GM15510 (cell line): ENCODE results near the gene NDUFS2.

Source experiments
- POLR2A ChIP-seq: IDR thresholded peaks from 3 replicates; pipeline ENCODE4 v1.6.1; 2011; ENCODE audit warnings: borderline replicate concordance; ENCODE audit not compliant: insufficient read length; ENCODE audit errors: extremely low read depth

The NDUFS2 gene

DNA sequence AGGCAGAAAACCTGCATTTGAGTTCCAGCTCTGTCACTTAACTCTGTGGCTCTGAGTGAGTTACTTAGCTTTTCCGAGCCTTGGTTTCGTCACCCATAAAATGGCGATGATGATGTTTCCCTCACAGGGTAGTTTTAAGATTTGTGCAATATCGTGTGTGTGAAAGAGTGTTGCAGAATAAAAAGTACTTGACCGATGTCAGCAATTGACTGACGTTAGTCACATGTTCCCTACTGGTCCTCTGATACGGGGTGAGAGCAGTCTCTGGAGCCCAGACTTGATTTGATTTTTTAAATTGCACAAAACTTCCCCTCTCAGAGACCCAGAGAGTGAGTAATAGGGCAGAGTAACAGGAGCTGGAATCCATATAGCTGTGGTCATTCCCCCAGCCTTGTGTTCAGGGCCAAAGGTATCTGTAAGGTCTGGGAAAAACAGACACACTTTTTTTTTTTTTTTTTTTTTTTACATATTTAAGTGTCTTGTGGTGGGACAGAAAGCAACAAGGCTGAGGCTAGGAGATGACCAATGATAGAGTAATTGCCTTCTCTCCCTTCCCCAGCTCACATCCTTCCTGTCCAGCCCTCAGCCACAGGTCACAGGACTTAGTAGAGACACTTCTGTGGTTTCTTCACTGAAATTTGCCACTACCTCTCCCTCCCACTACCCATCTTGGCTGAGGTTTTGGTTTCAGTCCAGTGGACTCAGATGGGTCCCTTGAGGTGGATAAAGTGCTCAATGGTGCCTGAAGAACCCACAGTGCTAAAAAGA, 15.0 kb downstream of the NDUFS2 start:
- TF ChIP-seq POLR2A: no peak

DNA sequence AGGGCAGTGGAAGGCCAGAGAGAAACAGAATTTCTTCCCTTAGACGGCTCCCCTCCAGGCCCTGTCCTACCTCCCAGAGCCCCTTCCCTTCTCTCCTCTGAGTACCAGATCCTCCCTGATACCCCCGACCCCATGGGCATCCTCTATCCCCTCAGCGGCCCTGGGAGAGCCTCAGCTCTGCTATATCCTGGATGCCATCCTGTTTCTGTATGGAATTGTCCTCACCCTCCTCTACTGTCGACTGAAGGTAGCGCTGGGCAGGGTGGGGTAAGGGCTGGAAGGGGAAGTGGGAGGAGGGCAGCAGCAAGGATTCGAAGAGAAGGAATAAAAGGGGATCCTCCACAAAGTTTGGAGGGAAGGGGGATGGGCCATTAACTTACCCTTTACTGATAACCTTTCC, 15.7 kb downstream of the NDUFS2 start:
- no peak for TF ChIP-seq POLR2A

DNA sequence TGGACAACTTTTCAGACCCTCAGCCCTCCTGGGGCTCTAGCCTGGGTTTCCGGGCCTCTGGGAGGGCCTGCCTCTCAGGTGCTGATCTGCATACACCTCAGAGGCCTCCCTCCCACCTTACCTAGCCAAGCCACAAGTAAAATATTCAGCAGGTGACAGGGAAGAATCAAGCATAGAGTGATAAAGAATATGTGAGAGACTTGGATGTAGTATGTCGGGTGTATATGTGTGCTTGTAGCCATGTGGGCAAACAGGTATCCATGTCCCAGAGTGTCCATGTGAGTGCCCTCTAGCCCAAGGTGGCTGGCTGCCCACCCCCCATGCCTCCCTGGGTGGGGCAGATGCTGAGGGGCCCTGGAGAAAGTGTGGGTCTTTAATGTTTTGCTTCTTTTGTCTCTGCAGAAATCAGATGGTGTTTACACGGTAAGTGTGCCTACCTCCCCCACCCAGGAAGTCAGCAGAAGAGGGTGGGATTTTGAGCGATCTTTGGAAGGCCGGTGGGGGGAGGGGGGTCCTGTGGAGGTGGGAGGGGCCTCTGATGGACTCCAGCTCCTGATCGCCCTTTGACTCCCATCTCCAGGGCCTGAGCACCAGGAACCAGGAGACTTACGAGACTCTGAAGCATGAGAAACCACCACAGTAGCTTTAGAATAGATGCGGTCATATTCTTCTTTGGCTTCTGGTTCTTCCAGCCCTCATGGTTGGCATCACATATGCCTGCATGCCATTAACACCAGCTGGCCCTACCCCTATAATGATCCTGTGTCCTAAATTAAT, 16.3 kb downstream of the NDUFS2 start:
- no peak for TF ChIP-seq POLR2A

DNA sequence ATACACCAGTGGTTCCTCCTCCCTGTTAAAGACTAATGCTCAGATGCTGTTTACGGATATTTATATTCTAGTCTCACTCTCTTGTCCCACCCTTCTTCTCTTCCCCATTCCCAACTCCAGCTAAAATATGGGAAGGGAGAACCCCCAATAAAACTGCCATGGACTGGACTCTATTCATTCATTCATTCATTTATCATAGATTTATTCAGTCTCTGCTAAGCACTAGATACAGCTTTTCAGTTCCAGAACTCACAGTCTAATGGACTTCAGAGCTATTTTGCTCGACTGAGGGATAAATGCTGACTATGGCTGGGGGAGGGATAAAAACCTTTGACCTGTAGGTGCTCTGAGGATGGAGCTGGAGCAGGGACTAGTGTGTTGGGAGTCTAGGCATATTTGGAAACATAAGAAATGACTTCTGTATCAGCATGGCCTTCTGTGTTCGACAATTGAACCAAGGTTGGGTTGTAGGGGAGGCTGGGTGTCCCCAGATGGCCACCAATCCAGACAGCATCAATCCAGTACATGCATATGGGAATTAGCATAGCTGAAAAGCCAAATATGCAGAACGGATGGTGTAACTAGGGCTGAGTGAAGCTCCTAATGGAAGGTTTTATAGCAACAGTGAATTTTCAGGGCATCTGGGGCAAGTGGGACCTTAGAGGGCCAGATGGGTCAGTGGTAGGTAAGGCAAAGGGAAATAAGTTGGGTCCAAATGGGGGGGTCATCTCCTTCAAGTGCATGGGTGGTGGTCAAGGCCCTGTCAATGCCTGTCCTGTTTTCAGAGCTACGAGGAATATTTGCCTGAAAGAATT, 17.1 kb downstream of the NDUFS2 start:
- TF ChIP-seq POLR2A: no peak

DNA sequence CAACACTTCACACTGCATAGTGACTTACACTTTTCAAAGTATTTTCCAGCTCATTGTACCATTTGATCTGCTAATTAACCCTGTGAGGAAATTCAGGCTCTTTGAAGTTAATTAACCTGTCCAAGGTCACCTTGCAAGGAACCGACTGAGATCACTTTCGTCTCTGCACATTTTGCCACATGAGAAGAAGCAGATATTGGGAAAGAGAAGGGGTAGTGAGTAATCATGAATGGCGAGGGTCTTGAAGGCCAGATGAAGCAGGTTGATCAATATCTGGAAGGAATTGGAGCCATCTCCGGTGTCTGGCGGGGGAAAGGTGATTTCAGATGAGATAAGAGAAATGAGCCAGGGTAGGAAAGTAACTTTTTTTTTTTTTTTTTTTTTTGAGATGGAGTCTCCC, 17.8 kb downstream of the NDUFS2 start:
- no peak for TF ChIP-seq POLR2A

GRCh38 chr1:161222175-161223019, 20.2 kb downstream of the NDUFS2 start:
- TF ChIP-seq POLR2A: no peak

GRCh38 chr1:161223805-161224694, 21.9 kb downstream of the NDUFS2 start:
- no peak for TF ChIP-seq POLR2A

- no peak for TF ChIP-seq POLR2A
These were observed 23.0 kb downstream of the NDUFS2 start for GRCh38 chr1:161225178-161225533.

- peak; percentile 58 for TF ChIP-seq POLR2A
These were observed 23.6 kb downstream of the NDUFS2 start, which contains the start of gene TOMM40L for GRCh38 chr1:161225534-161226319. Gene TOMM40L, plus strand, starts transcription at chr1:161226060. Its CDS starts 430 bp downstream, at chr1:161226490.

DNA sequence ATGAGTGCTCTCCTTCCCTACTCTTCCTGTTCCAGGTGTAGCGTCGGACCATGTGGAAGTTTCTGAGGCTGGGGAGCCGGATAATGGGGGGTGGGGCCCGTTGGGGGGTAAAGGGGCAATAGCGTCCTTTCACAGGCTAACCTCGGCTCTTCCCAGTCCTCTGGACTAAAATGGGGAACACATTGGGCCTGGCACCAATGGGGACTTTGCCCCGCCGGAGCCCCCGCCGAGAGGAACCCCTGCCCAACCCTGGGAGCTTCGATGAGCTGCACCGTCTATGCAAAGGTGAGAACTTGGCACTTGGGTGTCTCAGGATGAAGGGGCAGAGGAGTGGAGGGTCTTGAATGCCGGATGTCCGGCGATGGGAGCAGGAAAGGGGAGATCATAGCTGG, 24.1 kb downstream of the NDUFS2 start:
- TF ChIP-seq POLR2A: no peak

- TF ChIP-seq POLR2A: no peak
These were observed 24.6 kb downstream of the NDUFS2 start for GRCh38 chr1:161226759-161227158.

- TF ChIP-seq POLR2A: no peak
These were observed 25.2 kb downstream of the NDUFS2 start for GRCh38 chr1:161227196-161227871.
